ENCODE results near the gene PNPO. TPM values are rescaled to one million over a fixed set of nuclear protein-coding genes. Genes with fewer than 3 reads are reported as not detected.

The PNPO gene
- 100 to 1,000 TPM in 1 of 4 donors, 10 to 100 TPM in 3; 47.3 to 103 (median 78.9) TPM for total RNA-seq

- 1% methylated on average over 39 to 43 of the region's 50 CpGs for WGBS, 2 donors
- no peaks in the 10 kb centered on the region for H3K36me3 ChIP-seq
- peaks cover 26 to 41% of the 10 kb centered on the region in 2 donors for H3K4me1 ChIP-seq
- H3K9me3 ChIP-seq = no peaks in the 10 kb centered on the region
- intact Hi-C loops (cut with DNase I) = loop anchor here (5.0 kb wide), 1 partner anchor 44 kb away; the partner anchor contains the start of gene SP2
- H3K4me3 ChIP-seq (replicated peaks in 1 of 3) = peak within 1 kb of the TSS; percentile 56 to 67 (median 64)
- peak in 1 of 6 experiments; percentile 15 for TF ChIP-seq CTCF (IDR thresholded peaks at IDR 0.05)
- peak in 1 of 2 donors; percentile 85 for TF ChIP-seq POLR2A (IDR thresholded peaks at IDR 0.05)
- peak within 1 kb of the TSS; percentile 49 to 89 (median 77) for H3K27ac ChIP-seq
- peak; percentile 96 for DNase-seq
- H3K27me3 ChIP-seq = no peaks in the 10 kb centered on the region
These were observed at the start of gene PNPO for GRCh38 chr17:47941246-47942095. TSS of gene PNPO (plus strand) at chr17:47941571. CDS start at chr17:47941676, 105 bp downstream.

GRCh38 chr17:47894498-47895346 is 46.6 kb upstream of the PNPO start:
- peaks cover 19 to 41% of the 10 kb centered on the region in 2 donors for H3K4me1 ChIP-seq
- no peak for DNase-seq
- 34 to 36% methylated on average over 11 of the region's 11 CpGs for WGBS, 2 donors
- no peaks in the 10 kb centered on the region for H3K9me3 ChIP-seq
- intact Hi-C loops (cut with DNase I) = loop anchor here (5.0 to 10.0 kb wide), 2 partner anchors 48 to 200 kb away; partner anchors contain the start of genes PNPO and TBKBP1
- H3K4me3 ChIP-seq (replicated peaks in 1 of 3) = peak overlapping the region; percentile 42 to 59 (median 56)
- no peak for TF ChIP-seq CTCF (IDR thresholded peaks at IDR 0.05)
- TF ChIP-seq POLR2A (IDR thresholded peaks at IDR 0.05) = no peak
- no peaks in the 10 kb centered on the region for H3K36me3 ChIP-seq
- no peaks in the 10 kb centered on the region for H3K27me3 ChIP-seq
- H3K27ac ChIP-seq = peak overlapping the region; percentile 89 to 95 (median 91)

GRCh38 chr17:47895347-47895855 is 46.0 kb upstream of the PNPO start:
- TF ChIP-seq POLR2A (IDR thresholded peaks at IDR 0.05) = peak; percentile 81 to 95
- no peak for TF ChIP-seq CTCF (IDR thresholded peaks at IDR 0.05)
- peak; percentile 61 to 66 for DNase-seq
- intact Hi-C loops (cut with DNase I) = loop anchor here (5.0 to 10.0 kb wide), 2 partner anchors 47 to 201 kb away; partner anchors contain the start of genes PNPO and TBKBP1

GRCh38 chr17:47895856-47896671 is 45.3 kb upstream of the PNPO start, which contains the start of gene SP2:
TSS of gene SP2 (plus strand) at chr17:47896236. CDS start at chr17:47896287, 51 bp downstream.
- Histone ChIP-seq H3K4me1 (peaks cover 24 to 53% of the 10 kb centered on the region in 2 donors), H3K4me3 (replicated peaks in 1 of 3) (peak within 1 kb of the TSS; percentile 42 to 90 (median 84)), H3K27me3 (no peaks in the 10 kb centered on the region), H3K36me3 (no peaks in the 10 kb centered on the region), H3K9me3 (no peaks in the 10 kb centered on the region), H3K27ac (peak within 1 kb of the TSS; percentile 98 to 100 (median 99))
- peak; percentile 99 to 100 for DNase-seq
- intact Hi-C loops (cut with DNase I) = loop anchor here (5.0 to 10.0 kb wide), 2 partner anchors 46 to 201 kb away; partner anchors contain the start of genes PNPO and TBKBP1
- TF ChIP-seq CTCF (IDR thresholded peaks at IDR 0.05) (peak in 2 of 6 experiments; percentile 10 to 30), POLR2A (IDR thresholded peaks at IDR 0.05) (peak; percentile 91 to 95)
- WGBS, 2 donors = 0 to 1% methylated on average over 18 of the region's 70 CpGs

More at GRCh38 chr17:47895347-47895855, 46.0 kb upstream of the PNPO start:
- H3K4me1 ChIP-seq = peaks cover 24 to 48% of the 10 kb centered on the region in 2 donors
- peak overlapping the region; percentile 89 to 95 (median 91) for H3K27ac ChIP-seq
- peak overlapping the region; percentile 42 to 59 (median 56) for H3K4me3 ChIP-seq (replicated peaks in 1 of 3)
- H3K36me3 ChIP-seq = no peaks in the 10 kb centered on the region
- H3K27me3 ChIP-seq = no peaks in the 10 kb centered on the region
- no peaks in the 10 kb centered on the region for H3K9me3 ChIP-seq
- WGBS, 2 donors = 0 to 3% methylated on average over 16 to 22 of the region's 25 CpGs

Measured in thyroid gland (tissue), 4 donors.